Measurements from ENCODE around the gene SCNN1G.

Gene SCNN1G

DNA sequence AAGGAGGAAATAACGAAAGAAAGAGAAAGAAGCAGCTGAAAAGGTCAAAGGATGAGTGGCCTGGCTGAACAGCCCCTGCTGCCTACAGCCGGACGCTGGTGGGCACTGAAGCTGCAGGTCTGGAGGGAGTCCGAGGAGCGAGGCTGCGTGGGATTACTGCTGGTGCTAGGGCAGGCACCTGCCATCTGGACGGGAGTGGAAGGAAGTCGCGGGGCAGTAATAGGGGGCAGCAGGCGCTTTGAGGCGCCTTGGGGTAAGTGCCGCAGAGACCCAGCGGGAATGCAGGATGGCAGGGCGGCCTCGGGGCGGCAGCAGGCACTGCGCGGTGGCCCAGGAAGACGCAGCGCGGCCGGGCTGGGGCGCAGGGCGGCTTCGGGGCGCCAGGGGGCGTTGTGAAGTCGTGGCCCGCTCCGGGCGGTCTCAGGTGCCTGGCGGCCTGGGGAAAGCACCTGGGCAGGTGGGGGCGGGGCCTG, 303 bp upstream of the SCNN1G start:
- Histone ChIP-seq H3K9me3 (ENCODE audit: control insufficient read depth, low read length) (no peaks in the 10 kb centered on the region), H3K27me3 (replicated peaks; ENCODE audit: control insufficient read depth, insufficient read depth, low read length) (peaks cover 69% of the 10 kb centered on the region), H3K9ac (ENCODE audit: low read length) (no peak overlapping the region), H3K4me3 (ENCODE audit: low read length) (no peak overlapping the region), H3K4me1 (ENCODE audit: control insufficient read depth, insufficient read depth, low read length) (peaks cover 5% of the 10 kb centered on the region), H3K36me3 (ENCODE audit: control insufficient read depth, insufficient read depth, low read length, severe bottlenecking) (no peaks in the 10 kb centered on the region)
- peak; percentile 65 for DNase-seq (ENCODE audit: low read depth)

DNA sequence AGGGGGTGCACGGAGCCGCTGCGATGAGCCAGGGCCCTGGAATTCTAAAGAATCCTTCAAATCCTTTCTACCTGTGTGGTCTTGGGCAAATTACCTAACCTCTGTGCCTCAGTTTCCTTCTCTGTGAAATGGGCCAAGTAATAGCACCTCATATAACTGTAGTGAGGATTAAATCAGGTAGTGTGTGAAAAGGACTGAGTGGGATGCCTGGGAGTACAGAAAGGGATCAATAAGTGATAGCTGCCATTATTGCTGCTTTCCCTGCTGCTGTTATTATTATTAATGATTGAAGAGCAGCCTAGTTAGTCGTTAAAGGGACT, 958 bp downstream of the SCNN1G start:
- Histone ChIP-seq H3K27me3 (replicated peaks; ENCODE audit: control insufficient read depth, insufficient read depth, low read length) (peaks cover 64% of the 10 kb centered on the region), H3K4me1 (ENCODE audit: control insufficient read depth, insufficient read depth, low read length) (peaks cover 5% of the 10 kb centered on the region), H3K9me3 (ENCODE audit: control insufficient read depth, low read length) (no peaks in the 10 kb centered on the region), H3K36me3 (ENCODE audit: control insufficient read depth, insufficient read depth, low read length, severe bottlenecking) (no peaks in the 10 kb centered on the region), H3K9ac (ENCODE audit: low read length) (no peak overlapping the region), H3K4me3 (ENCODE audit: low read length) (no peak overlapping the region)
- DNase-seq (ENCODE audit: low read depth): no peak

DNA sequence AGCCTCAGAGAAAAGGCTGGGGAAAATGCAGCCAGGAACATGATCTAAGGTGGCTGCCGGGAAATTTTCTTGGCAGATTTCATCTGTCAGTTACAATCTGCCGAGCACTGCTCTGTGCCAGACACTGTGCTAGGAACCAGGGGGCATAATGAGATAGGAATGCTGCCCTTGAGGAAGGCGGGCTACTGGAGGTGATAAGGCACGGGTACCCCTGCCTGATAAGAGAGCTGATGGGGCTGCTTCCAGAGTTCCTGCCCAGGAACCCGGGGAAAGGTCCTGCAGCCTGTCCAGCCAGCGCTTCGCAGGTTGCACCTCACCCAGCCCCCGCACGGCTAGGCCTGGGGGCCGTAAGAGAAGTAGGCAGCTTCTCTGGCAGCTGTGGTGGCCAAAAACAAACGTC, 3.1 kb downstream of the SCNN1G start:
- Histone ChIP-seq H3K36me3 (ENCODE audit: control insufficient read depth, insufficient read depth, low read length, severe bottlenecking) (no peaks in the 10 kb centered on the region), H3K4me1 (ENCODE audit: control insufficient read depth, insufficient read depth, low read length) (peaks cover 5% of the 10 kb centered on the region), H3K9me3 (ENCODE audit: control insufficient read depth, low read length) (no peaks in the 10 kb centered on the region), H3K9ac (ENCODE audit: low read length) (no peak overlapping the region), H3K27me3 (replicated peaks; ENCODE audit: control insufficient read depth, insufficient read depth, low read length) (peaks cover 62% of the 10 kb centered on the region), H3K4me3 (ENCODE audit: low read length) (no peak overlapping the region)
- no peak for DNase-seq (ENCODE audit: low read depth)

DNA sequence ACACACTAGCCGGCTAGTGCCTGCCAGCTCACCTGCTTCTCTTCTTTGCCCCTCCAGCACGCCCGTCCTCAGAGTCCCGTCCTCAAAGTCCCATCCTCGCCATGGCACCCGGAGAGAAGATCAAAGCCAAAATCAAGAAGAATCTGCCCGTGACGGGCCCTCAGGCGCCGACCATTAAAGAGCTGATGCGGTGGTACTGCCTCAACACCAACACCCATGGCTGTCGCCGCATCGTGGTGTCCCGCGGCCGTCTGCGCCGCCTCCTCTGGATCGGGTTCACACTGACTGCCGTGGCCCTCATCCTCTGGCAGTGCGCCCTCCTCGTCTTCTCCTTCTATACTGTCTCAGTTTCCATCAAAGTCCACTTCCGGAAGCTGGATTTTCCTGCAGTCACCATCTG, 3.6 kb downstream of the SCNN1G start:
- Histone ChIP-seq H3K4me3 (ENCODE audit: low read length) (no peak overlapping the region), H3K9ac (ENCODE audit: low read length) (no peak overlapping the region), H3K27me3 (replicated peaks; ENCODE audit: control insufficient read depth, insufficient read depth, low read length) (peaks cover 59% of the 10 kb centered on the region), H3K36me3 (ENCODE audit: control insufficient read depth, insufficient read depth, low read length, severe bottlenecking) (no peaks in the 10 kb centered on the region), H3K9me3 (ENCODE audit: control insufficient read depth, low read length) (no peaks in the 10 kb centered on the region), H3K4me1 (ENCODE audit: control insufficient read depth, insufficient read depth, low read length) (peaks cover 5% of the 10 kb centered on the region)
- no peak for DNase-seq (ENCODE audit: low read depth)

DNA sequence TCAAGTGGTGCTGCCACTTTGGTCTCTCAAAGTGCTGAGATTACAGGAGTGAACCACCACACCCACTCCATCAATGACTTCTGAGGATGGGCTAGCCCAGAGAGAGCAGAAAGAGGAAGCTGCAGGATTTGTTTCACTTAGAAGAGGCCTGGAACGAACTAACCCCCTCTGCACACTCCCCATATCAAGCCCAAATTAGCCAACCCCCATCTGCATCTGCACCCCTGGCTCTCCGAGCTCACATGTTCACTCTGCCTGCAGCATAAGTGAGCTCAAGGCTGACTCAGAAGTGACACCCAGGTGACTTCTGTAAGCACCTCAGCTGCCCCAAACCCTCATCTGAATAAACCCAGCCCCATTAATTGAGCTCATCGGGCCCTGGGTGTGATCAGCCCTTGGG, 4.8 kb downstream of the SCNN1G start:
- Histone ChIP-seq H3K4me1 (ENCODE audit: control insufficient read depth, insufficient read depth, low read length) (peaks cover 5% of the 10 kb centered on the region), H3K4me3 (ENCODE audit: low read length) (no peak overlapping the region), H3K9ac (ENCODE audit: low read length) (no peak overlapping the region), H3K27me3 (replicated peaks; ENCODE audit: control insufficient read depth, insufficient read depth, low read length) (peaks cover 60% of the 10 kb centered on the region), H3K36me3 (ENCODE audit: control insufficient read depth, insufficient read depth, low read length, severe bottlenecking) (no peaks in the 10 kb centered on the region), H3K9me3 (ENCODE audit: control insufficient read depth, low read length) (no peaks in the 10 kb centered on the region)
- no peak for DNase-seq (ENCODE audit: low read depth)

DNA sequence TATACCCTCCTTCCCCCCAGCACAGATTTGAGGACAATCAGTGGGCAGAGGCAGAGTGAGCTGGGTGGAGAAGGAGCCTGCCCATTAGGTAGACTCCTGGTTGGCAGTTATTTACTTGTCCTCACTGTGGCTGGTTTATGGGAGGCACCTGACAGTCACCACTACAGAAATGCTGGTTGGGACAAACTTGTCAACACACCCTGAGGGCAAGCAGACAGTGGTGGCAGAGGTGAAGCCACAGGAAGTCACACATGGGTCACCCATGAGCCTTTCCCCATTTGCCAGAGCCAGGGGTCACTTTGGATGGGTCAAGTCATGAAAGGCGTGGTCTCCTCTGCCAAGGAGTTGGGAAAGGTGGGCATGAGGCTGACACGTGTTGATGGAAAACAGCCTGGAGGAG, 6.4 kb downstream of the SCNN1G start:
- H3K4me1 ChIP-seq (ENCODE audit: control insufficient read depth, insufficient read depth, low read length): no peaks in the 10 kb centered on the region
- H3K4me3 ChIP-seq (ENCODE audit: low read length): no peak overlapping the region
- no peaks in the 10 kb centered on the region for H3K9me3 ChIP-seq (ENCODE audit: control insufficient read depth, low read length)
- H3K36me3 ChIP-seq (ENCODE audit: control insufficient read depth, insufficient read depth, low read length, severe bottlenecking): no peaks in the 10 kb centered on the region
- DNase-seq (ENCODE audit: low read depth): no peak
- H3K27me3 ChIP-seq (replicated peaks; ENCODE audit: control insufficient read depth, insufficient read depth, low read length): peaks cover 46% of the 10 kb centered on the region
- no peak overlapping the region for H3K9ac ChIP-seq (ENCODE audit: low read length)

DNA sequence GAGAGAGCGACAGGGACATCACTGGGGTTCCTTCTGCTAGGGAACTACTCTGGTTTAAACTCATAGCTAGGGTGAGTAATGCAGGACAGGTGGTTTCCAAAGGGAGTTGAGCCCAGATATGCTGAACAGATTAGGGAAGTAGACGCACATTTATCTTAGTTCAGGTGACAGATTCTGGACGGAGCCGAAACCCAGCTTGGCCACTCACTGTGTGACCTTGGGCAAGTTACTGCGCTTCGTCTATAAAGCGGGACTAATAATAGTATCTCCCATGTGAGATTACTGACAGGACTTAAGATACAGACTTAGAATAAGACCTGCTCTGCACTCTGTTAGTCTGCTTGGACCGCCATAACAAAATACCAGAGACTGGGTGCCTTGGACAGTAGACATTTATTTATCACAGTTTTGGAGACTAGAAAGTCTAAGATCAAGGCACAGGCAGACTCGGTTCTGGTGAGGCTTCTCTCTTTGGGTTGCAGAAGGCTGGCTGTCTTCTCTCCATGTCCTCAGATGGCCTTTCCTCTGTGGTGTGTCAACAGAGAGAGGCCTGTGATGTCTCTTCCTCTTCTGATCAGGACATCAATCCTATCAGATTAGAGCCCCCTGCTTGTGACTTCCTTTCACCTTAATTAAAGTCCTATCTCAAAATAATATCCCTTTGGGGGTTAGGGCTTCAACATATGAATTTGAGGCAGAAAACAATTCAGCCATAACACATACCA, 12.1 kb downstream of the SCNN1G start:
- Histone ChIP-seq H3K27me3 (replicated peaks; ENCODE audit: control insufficient read depth, insufficient read depth, low read length) (peaks cover 43% of the 10 kb centered on the region), H3K9me3 (ENCODE audit: control insufficient read depth, low read length) (no peaks in the 10 kb centered on the region), H3K4me3 (ENCODE audit: low read length) (no peak overlapping the region), H3K36me3 (ENCODE audit: control insufficient read depth, insufficient read depth, low read length, severe bottlenecking) (no peaks in the 10 kb centered on the region), H3K9ac (ENCODE audit: low read length) (no peak overlapping the region), H3K4me1 (ENCODE audit: control insufficient read depth, insufficient read depth, low read length) (no peaks in the 10 kb centered on the region)
- DNase-seq (ENCODE audit: low read depth): no peak

DNA sequence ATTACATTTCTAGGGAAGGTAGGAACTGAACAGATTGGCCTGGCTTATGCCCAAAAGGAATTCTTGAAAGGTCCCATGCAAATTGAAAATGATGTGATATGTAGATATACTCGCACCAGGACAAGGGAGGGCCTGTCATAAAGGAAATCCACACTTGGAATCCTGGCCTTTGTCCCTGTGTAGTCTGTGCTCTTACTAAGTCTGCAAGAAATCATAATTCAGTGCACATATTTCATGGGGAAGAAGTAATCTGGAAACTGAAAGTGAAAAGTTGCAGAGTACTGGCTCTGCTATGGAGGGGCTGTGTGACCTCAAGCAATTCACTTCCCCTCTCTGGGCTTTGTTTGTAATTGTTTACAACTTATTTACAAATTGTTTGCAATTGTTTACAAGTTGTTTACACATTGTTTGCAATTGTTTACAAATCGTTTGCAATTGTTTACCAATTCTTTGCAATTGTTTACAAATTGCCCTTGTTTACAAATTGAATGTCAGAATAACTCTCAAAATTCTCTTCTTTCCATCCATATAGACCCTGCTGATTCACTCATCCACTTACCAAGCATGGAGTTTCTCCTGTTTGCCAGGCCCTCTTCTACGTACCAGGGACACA, 12.9 kb downstream of the SCNN1G start:
- no peak overlapping the region for H3K4me3 ChIP-seq (ENCODE audit: low read length)
- H3K27me3 ChIP-seq (replicated peaks; ENCODE audit: control insufficient read depth, insufficient read depth, low read length): peaks cover 49% of the 10 kb centered on the region
- H3K9ac ChIP-seq (ENCODE audit: low read length): no peak overlapping the region
- H3K9me3 ChIP-seq (ENCODE audit: control insufficient read depth, low read length): no peaks in the 10 kb centered on the region
- no peaks in the 10 kb centered on the region for H3K4me1 ChIP-seq (ENCODE audit: control insufficient read depth, insufficient read depth, low read length)
- no peaks in the 10 kb centered on the region for H3K36me3 ChIP-seq (ENCODE audit: control insufficient read depth, insufficient read depth, low read length, severe bottlenecking)
- no peak for DNase-seq (ENCODE audit: low read depth)

DNA sequence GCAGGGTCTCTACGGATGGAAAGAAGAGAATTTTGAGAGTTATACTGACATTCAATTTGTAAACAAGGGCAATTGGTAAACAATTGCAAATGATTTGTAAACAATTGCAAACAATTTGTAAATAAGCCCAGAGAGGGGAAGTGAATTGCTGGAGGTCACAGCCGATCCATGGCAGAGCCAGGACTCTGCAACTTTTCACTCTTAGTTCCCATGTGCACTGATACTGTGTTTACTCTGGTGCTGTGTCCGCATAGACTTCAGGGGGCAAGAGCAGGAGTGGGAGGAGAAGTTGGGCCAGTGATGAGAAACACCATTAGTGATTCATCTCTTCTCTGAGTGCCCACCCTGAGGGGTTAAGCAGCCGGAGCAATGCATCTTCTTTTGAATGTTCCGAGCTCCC, 14.0 kb downstream of the SCNN1G start:
- no peak for DNase-seq (ENCODE audit: low read depth)
- Histone ChIP-seq H3K27me3 (replicated peaks; ENCODE audit: control insufficient read depth, insufficient read depth, low read length) (peaks cover 49% of the 10 kb centered on the region), H3K4me1 (ENCODE audit: control insufficient read depth, insufficient read depth, low read length) (no peaks in the 10 kb centered on the region), H3K36me3 (ENCODE audit: control insufficient read depth, insufficient read depth, low read length, severe bottlenecking) (no peaks in the 10 kb centered on the region), H3K4me3 (ENCODE audit: low read length) (no peak overlapping the region), H3K9me3 (ENCODE audit: control insufficient read depth, low read length) (no peaks in the 10 kb centered on the region), H3K9ac (ENCODE audit: low read length) (no peak overlapping the region)

DNA sequence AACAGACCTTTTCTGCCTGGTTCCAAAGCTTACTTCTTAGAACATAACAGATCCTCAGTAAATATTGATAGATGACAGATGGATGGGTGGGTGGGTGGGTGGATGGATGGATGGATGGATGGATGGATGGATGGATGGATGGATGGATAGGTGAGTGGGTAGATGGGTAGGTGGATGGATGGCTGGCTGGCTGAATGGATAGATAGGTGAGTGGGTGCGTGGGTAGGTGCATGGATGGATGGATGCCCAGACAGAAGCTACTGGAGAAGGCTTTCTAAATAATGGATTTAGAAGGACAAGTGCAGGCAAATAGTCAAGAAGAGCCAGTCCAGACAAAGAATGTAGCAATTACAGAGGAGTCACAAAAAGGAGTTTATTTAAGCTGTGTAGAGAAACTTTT, 19.6 kb downstream of the SCNN1G start:
- no peaks in the 10 kb centered on the region for H3K9me3 ChIP-seq (ENCODE audit: control insufficient read depth, low read length)
- no peak overlapping the region for H3K9ac ChIP-seq (ENCODE audit: low read length)
- no peaks in the 10 kb centered on the region for H3K4me1 ChIP-seq (ENCODE audit: control insufficient read depth, insufficient read depth, low read length)
- H3K36me3 ChIP-seq (ENCODE audit: control insufficient read depth, insufficient read depth, low read length, severe bottlenecking): no peaks in the 10 kb centered on the region
- H3K4me3 ChIP-seq (ENCODE audit: low read length): no peak overlapping the region
- H3K27me3 ChIP-seq (replicated peaks; ENCODE audit: control insufficient read depth, insufficient read depth, low read length): peaks cover 37% of the 10 kb centered on the region
- no peak for DNase-seq (ENCODE audit: low read depth)

DNA sequence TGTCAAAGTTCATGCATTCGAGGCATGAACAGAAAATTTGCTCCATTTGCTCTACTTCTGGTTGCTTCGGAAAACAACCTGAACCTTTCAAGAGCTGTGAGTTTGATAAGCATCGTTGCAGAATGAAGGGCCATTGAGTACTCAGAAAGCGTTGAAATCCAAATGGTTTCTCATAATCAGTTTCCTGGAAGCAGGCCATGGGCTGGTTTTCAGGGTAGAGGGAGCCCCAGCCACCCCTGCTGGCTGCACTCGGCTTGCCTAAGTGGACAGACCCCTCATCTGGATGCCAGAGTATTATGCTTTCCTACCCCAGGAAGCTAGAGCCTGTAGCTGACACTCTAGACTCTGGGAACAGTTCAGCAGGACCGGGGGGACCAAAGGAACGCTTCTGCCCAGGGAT, 24.4 kb downstream of the SCNN1G start:
- Histone ChIP-seq H3K9ac (ENCODE audit: low read length) (no peak overlapping the region), H3K9me3 (ENCODE audit: control insufficient read depth, low read length) (no peaks in the 10 kb centered on the region), H3K4me3 (ENCODE audit: low read length) (no peak overlapping the region), H3K36me3 (ENCODE audit: control insufficient read depth, insufficient read depth, low read length, severe bottlenecking) (no peaks in the 10 kb centered on the region), H3K4me1 (ENCODE audit: control insufficient read depth, insufficient read depth, low read length) (no peaks in the 10 kb centered on the region), H3K27me3 (replicated peaks; ENCODE audit: control insufficient read depth, insufficient read depth, low read length) (peaks cover 17% of the 10 kb centered on the region)
- DNase-seq (ENCODE audit: low read depth): no peak

DNA sequence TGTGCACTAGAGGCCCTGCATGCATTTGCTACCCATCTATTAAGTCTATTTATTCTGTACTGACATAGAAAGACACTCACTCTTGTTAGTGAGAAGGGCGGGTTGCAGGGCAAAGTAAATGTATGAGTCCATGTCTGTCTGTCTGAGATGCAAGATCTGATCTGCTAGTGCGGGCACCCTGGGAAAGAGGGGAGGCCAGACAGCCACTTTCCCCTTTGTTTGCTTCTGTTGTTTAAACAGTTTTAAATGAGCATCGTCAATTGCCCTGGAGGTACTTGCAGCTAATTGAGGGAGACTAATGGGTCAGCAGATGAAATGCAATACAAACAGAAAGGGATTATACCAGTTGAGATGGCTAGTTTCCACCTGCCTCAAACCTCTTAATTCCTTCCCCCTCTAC, 24.9 kb downstream of the SCNN1G start:
- Histone ChIP-seq H3K27me3 (replicated peaks; ENCODE audit: control insufficient read depth, insufficient read depth, low read length) (peaks cover 17% of the 10 kb centered on the region), H3K36me3 (ENCODE audit: control insufficient read depth, insufficient read depth, low read length, severe bottlenecking) (no peaks in the 10 kb centered on the region), H3K4me1 (ENCODE audit: control insufficient read depth, insufficient read depth, low read length) (no peaks in the 10 kb centered on the region), H3K9me3 (ENCODE audit: control insufficient read depth, low read length) (no peaks in the 10 kb centered on the region), H3K9ac (ENCODE audit: low read length) (no peak overlapping the region), H3K4me3 (ENCODE audit: low read length) (no peak overlapping the region)
- no peak for DNase-seq (ENCODE audit: low read depth)

Data from adipocyte (in vitro differentiated cells).